ENCODE measurements around the gene FAN1.

FAN1 gene

DNA sequence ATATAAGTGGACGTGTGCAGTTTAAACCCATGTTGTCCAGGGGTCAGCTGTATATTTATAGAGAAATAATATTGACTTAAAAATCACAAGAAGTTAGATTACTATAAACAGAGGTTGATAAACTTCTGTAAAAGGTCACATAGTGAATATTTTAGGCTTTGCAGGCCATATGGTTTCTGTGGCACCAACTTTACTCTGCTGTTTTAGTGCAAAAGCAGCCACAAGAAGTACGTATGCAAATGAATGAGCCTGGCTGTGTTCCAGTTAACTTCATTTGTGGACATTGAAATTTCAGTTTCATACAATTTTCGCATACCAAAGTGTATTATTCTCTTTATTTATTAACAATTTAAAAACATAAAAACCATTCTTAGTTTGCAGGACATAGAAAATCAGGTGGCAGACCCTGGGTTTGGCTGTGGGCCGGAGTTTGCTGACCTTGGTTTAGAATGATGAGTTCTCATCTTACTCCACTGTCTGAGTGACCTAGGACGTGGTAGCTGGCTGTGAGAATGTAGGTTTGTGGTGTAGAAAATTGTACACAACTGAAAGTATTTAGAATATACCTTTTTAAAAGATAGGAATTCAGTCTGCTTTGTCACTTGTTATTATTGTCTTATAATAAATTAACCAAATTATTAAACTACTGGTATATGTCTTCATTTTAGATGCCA is 16.3 kb downstream of the FAN1 start:
- DNase-seq, result no peak

DNA sequence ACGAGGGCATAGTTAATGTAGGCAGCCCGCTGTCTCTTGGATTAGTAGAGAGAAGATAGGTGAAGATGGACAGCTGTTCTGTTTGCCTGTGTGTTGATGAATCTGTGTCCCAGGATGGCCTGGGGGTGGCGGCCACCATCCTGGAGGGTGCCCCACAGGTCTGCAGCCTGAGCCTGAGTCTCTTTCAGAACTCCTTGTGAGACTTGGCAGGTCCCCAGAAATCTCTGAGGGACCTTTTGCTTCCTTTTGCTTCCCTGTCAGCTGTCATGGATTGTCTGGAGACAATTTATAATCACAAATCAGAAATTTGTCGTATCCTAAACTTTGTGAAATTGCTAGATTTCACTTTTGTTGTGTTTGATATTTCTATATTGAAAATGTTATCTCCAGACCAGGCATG is 17.4 kb downstream of the FAN1 start:
- DNase-seq, result no peak

DNA sequence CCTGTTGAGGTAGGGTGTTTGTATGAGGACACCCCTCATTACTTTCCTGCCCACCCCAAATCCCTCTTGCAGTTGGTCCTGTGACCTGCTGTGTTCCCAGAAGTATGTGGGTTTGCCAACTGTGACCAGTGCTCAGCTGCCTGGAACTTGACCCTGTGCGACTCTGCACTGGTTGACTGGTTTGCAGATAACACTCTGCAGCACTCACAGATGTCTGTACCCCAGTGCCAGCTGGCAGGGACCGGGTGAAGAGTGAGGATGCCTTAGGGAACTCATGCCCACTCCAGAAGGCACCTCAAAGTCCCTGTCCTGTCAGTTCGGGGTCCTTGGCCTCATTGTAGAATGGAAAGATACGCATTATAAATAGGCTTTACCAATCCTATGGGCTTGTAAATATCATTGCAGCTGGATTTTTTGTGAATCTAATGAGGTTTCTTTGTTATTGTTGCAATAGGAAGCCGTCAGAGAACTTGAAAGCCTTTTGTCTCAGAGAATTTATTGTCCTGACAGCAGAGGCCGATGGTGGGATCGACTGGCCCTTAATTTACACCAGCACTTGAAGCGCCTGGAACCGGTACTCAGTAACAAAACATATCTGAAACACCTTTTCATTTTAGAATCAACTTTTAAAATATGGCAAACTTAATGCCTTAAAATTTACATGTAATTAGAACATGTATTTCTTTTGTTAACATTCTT is 18.2 kb downstream of the FAN1 start:
- peak in 51 of 56 donors; percentile 17 to 80 (median 59) for DNase-seq

DNA sequence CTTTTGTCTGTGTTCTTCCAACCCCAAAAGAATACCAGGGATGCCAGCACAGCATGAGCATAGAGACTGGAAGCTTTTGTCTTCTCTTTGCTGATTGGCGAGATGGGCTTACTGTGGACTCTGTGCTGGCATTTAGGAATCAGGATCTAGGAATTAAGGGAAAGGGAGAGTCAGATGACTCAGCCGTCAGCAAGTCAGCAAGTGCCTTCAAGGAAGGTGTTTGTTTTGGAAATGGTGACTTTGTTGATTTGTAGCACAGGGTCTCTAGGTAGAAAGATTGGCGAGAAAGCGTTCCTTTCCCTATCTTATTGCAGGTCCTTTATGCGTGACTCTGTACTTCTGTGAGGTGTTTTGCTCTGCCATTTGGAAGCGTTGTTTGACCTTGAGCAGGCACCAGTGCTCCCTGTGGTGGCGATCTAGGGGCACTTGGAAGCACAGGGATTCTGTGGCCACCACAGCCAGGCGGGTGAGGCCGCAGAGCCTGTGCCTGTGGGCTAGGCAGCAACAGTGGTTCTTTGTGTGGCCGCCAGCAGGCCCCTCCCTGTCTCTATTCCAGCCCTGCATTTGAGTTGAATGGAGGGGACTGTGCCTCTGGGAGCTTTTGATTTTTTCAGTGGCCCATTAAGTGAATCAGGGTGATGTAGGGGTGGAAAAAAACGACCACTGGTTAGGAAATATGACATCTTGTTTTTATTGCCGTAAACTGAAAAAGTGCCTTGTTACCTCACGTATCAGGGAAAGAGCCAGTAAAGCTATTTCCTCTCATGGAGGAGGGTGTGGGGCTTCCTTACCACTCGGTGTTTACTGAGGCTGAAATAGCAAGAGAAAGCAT is 19.0 kb downstream of the FAN1 start:
- peak in 54 of 56 donors; percentile 22 to 95 (median 84) for DNase-seq

DNA sequence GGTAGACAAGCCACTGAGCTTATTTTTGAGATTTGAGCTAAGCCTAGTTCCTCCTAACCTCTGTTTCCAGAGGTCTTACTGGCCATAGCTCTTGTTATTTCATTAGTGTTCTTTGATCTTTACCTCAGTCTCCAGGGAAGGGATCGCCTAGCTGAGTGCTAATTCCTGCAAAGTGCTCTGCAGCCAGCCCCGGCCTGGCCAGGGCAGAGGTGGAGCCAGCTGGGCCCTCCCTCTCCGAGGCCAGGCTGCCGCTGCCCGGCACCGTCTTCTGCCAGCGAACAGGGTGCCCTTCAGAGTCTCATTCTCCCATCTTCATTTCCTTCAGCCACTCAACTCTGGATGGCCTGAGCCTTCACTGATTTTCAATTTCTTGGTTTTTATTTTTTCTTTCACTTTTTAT is 19.7 kb downstream of the FAN1 start:
- peak in 52 of 56 donors; percentile 11 to 86 (median 64) for DNase-seq

DNA sequence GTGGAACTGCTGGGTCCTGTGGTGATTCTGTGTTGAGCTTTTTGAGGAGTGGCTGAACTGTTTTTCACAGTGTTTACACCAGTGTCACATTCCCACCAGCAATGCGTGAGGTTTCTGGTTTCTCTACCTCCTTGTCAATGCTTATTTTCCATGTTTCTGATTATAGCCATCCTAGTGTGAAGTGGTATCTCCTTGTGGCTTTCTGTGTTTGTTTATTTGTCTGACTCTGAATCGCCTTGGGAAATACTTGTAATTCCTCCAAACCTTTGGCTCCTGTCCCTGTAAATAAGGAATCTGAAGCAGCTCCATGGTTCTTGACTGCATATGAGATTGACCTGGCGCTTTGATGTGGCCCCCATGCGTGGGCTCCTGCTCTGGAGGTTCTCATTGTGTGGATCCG is 20.6 kb downstream of the FAN1 start:
- DNase-seq, result no peak

DNA sequence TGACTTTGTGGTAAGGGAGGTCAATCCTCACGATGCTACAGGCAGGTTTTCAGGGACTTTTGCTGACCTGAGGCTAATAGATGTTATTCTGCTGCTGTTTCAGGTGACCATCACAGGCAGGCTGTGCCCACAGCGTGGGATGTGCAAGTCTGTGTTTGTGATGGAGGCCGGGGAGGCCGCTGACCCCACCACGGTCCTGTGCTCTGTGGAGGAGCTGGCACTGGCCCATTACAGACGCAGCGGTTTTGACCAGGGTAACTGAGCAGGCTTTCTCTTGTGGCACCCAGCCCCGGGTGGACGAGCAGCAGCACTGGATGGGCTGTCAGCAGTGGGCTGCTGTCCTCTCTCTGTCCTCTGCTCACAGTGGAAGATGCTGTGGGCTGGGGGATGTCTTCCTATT is 22.0 kb downstream of the FAN1 start:
- no peak for DNase-seq

DNA sequence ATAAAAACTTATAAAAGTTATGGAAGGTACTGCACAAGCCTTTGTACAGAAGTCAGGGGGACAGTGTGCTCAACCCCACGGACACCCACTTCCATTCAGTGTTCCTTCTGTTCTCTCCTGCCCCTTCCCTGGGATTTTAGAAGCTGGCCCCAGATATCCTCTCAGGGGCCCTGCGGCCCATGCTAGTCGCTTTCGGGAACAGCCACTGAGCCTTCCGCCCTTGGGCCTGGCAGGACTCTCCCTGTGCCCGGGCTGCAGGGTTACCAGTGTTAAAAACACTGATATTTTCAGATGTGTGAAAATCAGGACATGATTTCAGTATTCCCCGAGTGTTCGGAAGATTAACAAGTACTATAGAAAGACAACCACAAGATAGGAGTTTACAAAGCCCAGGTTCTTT is 22.4 kb downstream of the FAN1 start:
- no peak for DNase-seq

DNA sequence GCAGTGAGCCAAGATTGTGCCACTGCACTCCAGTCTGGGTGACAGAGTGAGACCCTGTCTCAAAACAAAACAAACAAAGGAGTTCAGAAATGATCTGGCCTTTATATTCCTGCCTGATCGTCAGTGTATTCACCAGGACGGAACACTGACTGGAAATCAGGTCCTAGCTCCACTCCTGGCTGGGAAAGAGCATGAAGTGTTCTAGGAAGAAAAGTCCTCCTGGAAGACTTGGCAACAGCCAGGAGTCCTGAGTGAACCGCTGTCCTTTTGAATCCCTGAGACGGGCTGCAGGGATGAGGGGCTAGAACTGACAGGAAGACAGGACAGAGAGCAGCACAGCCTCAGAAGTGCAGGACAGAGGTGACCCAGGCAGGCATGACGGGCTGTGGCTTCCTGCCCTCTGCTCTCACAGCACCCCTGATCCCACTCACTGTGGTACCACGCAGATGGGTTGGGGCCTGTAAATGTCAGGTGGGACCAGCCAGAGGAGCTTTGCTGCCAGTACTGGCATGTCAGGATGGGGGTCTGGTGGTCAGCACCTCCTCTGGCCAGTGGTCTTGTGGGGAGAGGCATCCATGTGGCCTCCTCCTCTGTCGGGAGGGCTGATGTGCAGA is 23.5 kb downstream of the FAN1 start:
- no peak for DNase-seq

DNA sequence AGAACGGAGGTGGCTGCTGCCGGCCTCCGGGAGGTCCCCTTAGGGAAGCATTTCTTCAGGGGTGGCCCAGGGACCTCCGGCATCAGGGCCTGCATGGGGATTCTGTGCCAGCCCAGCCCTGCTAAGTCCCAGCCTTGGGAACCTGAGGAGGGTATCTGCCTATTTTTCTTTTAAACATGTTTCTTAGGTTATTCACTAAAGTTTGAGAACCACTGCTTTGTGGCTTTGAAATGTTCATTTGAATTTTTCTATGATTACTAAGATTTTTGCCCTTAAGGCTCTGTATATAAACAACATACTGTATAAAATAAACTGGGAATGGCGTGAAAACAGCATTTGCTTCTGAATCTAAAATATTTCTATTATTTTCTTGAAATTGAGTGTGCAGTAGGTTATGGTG is 24.4 kb downstream of the FAN1 start:
- no peak for DNase-seq

DNA sequence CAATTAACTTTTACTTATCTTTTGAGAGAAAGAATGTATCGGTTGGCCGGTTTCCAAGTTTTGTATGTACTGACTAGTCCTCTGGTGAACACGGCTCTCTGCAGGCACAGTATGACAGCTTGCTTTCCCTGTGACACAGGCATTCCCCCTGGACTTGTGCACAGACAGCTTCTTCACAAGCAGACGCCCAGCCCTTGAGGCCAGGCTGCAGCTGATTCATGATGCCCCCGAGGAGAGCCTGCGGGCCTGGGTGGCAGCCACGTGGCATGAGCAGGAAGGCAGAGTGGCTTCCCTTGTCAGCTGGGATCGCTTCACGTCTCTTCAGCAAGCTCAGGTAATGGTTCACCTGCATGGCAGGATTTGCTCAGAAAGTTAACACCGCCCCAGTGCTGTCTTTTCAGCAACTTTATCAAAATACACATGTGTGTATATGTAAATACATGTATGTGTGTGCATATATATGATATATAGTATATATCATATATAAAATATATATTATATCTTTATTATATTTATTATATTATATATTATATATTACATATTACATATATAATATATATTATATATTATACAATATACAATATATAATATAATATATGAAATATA is 25.5 kb downstream of the FAN1 start:
- no peak for DNase-seq

DNA sequence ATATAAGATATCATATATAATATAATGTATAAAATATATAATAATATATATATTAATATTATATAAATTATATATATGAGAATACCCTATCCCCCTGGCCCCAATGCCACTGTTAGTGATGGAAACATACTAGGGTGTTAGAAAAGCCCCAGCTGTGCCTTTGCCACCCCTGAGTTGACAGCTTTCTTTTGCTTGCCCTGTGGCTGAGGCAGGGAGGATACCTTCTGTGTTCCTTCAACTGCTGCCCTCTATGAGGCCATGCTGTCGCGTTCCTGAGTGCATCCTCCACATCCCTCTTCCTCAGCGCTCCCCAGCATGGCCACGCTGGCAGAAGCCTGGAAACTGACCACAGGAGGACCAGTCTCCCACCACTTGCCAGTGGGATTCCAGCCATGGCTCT is 26.3 kb downstream of the FAN1 start:
- DNase-seq, result no peak

DNA sequence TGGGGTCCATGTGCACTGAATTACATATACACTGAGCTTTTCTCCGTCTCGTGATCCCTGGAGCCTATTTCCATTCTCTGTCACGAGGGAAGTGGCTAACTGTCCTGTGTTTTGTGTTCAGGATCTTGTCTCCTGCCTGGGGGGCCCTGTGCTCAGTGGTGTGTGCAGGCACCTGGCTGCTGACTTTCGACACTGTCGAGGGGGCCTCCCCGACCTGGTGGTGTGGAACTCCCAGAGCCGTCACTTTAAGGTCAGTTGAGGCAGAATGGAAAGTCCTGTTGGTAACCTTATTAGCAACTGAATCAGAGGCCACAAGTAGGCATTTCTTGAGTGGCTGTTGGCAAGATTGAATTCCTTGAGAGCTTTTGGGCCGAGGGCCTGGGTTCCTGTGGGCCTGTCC is 26.7 kb downstream of the FAN1 start:
- DNase-seq, result no peak

DNA sequence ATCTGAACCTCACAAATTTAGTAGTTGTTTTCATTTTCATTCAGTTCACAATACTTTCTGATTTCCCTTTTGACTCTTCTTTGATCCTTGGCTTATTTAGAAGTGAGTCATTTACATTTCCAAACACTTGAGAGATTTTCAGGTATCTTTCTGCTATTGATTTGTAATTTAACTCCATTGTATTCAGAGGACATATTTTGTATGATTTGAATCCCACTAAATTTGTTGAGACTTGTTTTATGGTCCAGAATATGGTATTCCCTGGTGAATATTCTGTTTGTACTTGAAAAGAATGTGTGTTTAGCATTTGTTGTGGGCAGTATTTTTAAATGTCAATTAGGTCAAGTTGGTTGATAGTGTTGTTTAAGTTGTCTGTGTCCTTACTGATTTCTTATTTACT is 29.6 kb downstream of the FAN1 start:
- no peak for DNase-seq

DNA sequence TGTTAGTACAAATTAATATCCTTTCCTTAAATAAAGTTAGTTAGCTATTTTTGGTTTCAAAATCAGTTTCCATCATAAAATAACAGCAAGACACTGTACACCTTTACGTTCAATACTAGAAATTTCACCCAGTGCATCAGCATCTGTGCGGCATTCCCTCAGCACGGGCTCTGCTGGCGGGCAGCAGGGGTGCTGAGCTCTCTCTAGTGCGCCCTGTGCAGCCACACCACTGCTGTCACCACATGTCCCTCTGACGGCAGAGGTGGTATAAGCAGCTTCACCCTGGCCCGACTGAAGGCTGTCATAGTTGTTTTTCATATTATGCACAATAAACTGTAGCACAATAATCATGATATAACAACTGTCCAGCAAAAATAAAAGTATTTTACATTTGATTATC is 35.4 kb downstream of the FAN1 start:
- no peak for DNase-seq

DNA sequence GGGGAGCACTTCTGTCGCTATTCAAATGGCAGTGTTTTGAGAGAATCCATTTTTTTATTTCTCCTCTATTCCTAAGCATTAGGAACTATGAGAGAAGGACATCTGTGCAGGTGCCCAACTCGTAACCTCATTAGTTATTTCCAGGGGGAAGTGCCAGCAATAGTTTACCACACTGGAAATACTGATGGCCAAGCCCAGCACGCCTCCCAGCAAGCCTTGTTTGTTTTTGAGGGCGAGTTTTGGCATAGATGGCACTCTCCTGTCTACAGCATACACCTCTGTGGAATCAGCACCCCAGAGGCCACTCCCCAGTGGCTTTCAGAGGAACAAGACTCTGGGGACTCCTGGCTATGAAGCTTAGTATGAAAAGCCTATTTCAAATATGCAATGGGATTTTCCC is 36.6 kb downstream of the FAN1 start:
- DNase-seq, result no peak

DNA sequence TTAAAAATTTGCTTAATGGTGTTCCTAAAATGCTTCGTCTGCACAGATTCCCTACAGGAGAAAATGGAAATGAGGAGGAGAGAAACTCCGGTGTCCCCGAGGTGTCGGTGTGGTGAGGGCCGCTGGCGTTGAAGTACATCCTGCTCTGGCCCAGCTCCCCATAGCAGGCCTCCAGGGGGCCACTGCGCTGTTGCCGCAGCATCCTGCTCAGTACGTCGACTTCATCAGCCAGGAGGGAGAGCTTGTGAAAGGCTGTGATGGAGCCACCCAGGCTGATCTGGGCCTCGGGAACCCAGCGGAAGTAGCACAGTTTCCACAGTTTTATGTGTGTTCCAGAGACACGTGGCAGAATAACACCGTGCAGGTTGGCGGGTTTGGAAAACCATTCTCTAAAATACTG is 37.8 kb downstream of the FAN1 start:
- no peak for DNase-seq

DNA sequence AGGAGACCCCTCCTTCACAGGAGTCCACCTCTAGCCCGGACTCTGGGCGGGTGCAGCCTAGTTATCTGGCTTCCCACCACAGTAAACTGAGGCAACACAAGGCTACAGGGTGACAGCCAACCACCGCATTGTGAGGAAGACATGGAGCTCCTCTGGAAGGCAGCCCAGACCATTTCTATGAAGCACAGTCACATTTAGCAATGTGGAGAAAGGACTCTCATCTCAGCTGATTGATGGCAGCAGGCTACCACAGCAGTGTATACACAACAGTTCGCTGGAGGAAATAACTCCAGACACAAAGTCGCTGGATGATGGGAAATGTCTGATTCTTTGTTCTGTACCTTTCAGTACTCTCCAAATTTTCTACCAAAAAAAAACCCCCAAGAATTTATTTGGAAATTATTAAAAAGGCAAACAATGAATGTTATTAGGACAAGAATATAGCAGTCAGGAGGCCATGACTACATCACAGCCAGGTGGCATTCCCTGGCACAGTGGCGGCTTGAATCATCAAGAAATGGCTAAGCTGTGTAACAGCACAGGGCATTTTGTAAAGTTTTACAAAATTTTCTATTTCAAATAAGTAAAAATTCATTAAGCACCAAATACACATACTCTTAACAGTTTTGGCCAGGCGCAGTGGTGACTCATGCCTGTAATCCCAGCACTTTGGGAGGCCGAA is 40.1 kb downstream of the FAN1 start:
- DNase-seq, result peak in 1 of 56 donors; percentile 14

DNA sequence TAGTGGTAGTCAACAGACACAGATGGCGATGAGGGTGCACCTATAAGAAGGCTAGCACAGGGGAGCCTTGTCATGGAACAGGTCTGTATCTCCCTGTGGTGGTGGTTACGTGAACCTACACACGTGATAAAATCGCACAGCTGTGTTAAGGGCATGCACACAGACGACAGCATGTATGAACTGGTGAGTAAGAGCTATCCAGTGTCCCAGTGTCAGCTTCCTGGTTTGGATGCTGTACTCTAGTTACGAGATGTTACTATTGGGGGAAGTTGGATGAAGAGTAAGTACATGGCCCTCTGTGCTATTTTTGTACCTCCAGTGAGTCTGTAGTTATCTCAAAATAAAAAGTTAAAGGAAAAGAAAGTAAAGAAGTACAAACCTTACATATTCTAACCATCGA is 49.5 kb downstream of the FAN1 start:
- DNase-seq, result no peak

DNA sequence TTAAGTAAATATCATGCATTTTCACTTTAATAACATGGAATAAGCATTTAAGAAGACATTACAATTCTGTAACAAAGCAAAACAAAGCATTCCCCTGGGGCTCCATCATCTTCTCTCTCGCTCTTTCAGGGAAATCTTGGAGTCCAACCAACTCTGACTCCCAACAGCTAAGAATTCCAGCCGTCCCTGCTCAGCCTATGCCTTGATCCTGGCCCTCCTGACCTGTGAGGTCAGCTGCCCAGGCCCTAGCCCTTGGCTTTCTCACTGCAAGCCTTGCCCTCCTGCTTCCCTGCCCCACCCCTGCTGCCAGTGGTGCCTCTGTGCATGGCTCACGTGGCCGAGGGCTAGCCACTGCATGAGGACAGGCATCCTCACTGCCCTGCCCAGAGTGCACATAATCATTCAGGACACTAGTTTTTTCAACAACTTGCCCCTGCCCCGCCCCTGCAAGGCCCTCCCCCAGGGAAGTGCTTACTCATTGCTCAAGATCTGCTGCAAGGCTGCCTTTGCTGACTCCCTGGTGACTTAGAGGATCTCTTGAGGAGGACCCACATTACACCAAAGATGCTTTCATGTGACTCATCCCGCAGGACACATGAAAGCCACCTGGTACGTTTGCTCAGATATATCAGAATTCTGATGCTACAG is 50.1 kb downstream of the FAN1 start:
- no peak for DNase-seq

All from nucleus accumbens (tissue), 56 donors.